NB4 (cell line): ENCODE data around the gene COL2A1.

Experiments used
- MYC ChIP-seq: IDR thresholded peaks from 2 replicates; pipeline ENCODE4 v1.6.1; 2011; ENCODE audit warnings: low read depth, low read length
- POLR2A ChIP-seq: IDR thresholded peaks from 2 replicates; pipeline ENCODE4 v1.6.1; 2011; ENCODE audit warnings: mild to moderate bottlenecking; ENCODE audit not compliant: insufficient read length; ENCODE audit errors: extremely low read depth
- TF ChIP-seq, protein P1 (sequence below): IDR thresholded peaks from one replicate; pipeline ENCODE4 v1.5.1; 2012; ENCODE audit warnings: low read depth, low read length

DNA sequence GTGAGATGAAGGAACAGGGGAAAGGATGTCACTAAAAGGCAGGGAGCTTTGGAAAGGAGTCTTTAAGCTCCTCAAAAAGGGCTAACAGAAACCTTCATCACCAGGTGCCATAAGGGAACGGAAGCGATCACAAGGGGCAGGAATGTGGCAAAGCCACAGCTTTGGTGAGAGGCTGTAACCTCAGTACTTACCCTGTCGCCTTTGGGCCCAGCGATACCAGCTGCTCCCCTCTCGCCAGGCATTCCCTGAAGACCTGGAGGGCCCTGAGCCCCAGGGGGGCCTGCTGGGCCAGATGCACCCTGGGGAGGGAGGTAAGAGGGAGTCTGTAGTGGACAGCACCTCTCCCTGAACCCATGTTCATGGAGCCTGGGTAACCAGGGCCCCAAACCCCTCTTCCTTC is 22.0 kb downstream of the COL2A1 start:
- TF ChIP-seq, protein P1, sequence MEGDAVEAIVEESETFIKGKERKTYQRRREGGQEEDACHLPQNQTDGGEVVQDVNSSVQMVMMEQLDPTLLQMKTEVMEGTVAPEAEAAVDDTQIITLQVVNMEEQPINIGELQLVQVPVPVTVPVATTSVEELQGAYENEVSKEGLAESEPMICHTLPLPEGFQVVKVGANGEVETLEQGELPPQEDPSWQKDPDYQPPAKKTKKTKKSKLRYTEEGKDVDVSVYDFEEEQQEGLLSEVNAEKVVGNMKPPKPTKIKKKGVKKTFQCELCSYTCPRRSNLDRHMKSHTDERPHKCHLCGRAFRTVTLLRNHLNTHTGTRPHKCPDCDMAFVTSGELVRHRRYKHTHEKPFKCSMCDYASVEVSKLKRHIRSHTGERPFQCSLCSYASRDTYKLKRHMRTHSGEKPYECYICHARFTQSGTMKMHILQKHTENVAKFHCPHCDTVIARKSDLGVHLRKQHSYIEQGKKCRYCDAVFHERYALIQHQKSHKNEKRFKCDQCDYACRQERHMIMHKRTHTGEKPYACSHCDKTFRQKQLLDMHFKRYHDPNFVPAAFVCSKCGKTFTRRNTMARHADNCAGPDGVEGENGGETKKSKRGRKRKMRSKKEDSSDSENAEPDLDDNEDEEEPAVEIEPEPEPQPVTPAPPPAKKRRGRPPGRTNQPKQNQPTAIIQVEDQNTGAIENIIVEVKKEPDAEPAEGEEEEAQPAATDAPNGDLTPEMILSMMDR = no peak
- TF ChIP-seq POLR2A (no peak), MYC (no peak)
